Measurements from ENCODE around the gene CLIP4.
A peak's percentile ranks its signal among the peaks of the same experiment; 100 is the strongest.

The CLIP4 gene

GRCh38 chr2:29139731-29140130 lies 24.5 kb downstream of the CLIP4 start:
- Histone ChIP-seq H3K4me3 (ENCODE audit: low read length) (no peak overlapping the region), H3K36me3 (ENCODE audit: control insufficient read depth, insufficient read depth, low read length, severe bottlenecking) (peaks cover 53% of the 10 kb centered on the region), H3K27me3 (replicated peaks; ENCODE audit: control insufficient read depth, insufficient read depth, low read length) (no peaks in the 10 kb centered on the region), H3K9me3 (ENCODE audit: control insufficient read depth, low read length) (peaks cover 7% of the 10 kb centered on the region), H3K4me1 (ENCODE audit: control insufficient read depth, insufficient read depth, low read length) (no peaks in the 10 kb centered on the region), H3K9ac (ENCODE audit: low read length) (no peak overlapping the region)
- no peak for DNase-seq (ENCODE audit: low read depth)

GRCh38 chr2:29143657-29144056 lies 28.4 kb downstream of the CLIP4 start:
- Histone ChIP-seq H3K36me3 (ENCODE audit: control insufficient read depth, insufficient read depth, low read length, severe bottlenecking) (peaks cover 46% of the 10 kb centered on the region), H3K4me3 (ENCODE audit: low read length) (no peak overlapping the region), H3K9ac (ENCODE audit: low read length) (no peak overlapping the region), H3K27me3 (replicated peaks; ENCODE audit: control insufficient read depth, insufficient read depth, low read length) (no peaks in the 10 kb centered on the region), H3K9me3 (ENCODE audit: control insufficient read depth, low read length) (peaks cover 4% of the 10 kb centered on the region), H3K4me1 (ENCODE audit: control insufficient read depth, insufficient read depth, low read length) (no peaks in the 10 kb centered on the region)
- no peak for DNase-seq (ENCODE audit: low read depth)

- Histone ChIP-seq H3K9me3 (ENCODE audit: control insufficient read depth, low read length) (no peaks in the 10 kb centered on the region), H3K9ac (ENCODE audit: low read length) (no peak overlapping the region), H3K36me3 (ENCODE audit: control insufficient read depth, insufficient read depth, low read length, severe bottlenecking) (peaks cover 55% of the 10 kb centered on the region), H3K4me1 (ENCODE audit: control insufficient read depth, insufficient read depth, low read length) (no peaks in the 10 kb centered on the region), H3K4me3 (ENCODE audit: low read length) (no peak overlapping the region), H3K27me3 (replicated peaks; ENCODE audit: control insufficient read depth, insufficient read depth, low read length) (no peaks in the 10 kb centered on the region)
- DNase-seq (ENCODE audit: low read depth): no peak
These were observed 31.0 kb downstream of the CLIP4 start for GRCh38 chr2:29146197-29146596.

- H3K9me3 ChIP-seq (ENCODE audit: control insufficient read depth, low read length): no peaks in the 10 kb centered on the region
- DNase-seq (ENCODE audit: low read depth): no peak
- no peak overlapping the region for H3K4me3 ChIP-seq (ENCODE audit: low read length)
- H3K36me3 ChIP-seq (ENCODE audit: control insufficient read depth, insufficient read depth, low read length, severe bottlenecking): peaks cover 60% of the 10 kb centered on the region
- H3K4me1 ChIP-seq (ENCODE audit: control insufficient read depth, insufficient read depth, low read length): no peaks in the 10 kb centered on the region
- H3K27me3 ChIP-seq (replicated peaks; ENCODE audit: control insufficient read depth, insufficient read depth, low read length): no peaks in the 10 kb centered on the region
- H3K9ac ChIP-seq (ENCODE audit: low read length): no peak overlapping the region
These were observed 32.7 kb downstream of the CLIP4 start for GRCh38 chr2:29147963-29148362.

- Histone ChIP-seq H3K4me1 (ENCODE audit: control insufficient read depth, insufficient read depth, low read length) (no peaks in the 10 kb centered on the region), H3K9me3 (ENCODE audit: control insufficient read depth, low read length) (no peaks in the 10 kb centered on the region), H3K9ac (ENCODE audit: low read length) (no peak overlapping the region), H3K36me3 (ENCODE audit: control insufficient read depth, insufficient read depth, low read length, severe bottlenecking) (peaks cover 80% of the 10 kb centered on the region), H3K27me3 (replicated peaks; ENCODE audit: control insufficient read depth, insufficient read depth, low read length) (no peaks in the 10 kb centered on the region), H3K4me3 (ENCODE audit: low read length) (no peak overlapping the region)
- no peak for DNase-seq (ENCODE audit: low read depth)
These were observed 39.4 kb downstream of the CLIP4 start for GRCh38 chr2:29154610-29155009.

- no peaks in the 10 kb centered on the region for H3K9me3 ChIP-seq (ENCODE audit: control insufficient read depth, low read length)
- DNase-seq (ENCODE audit: low read depth): no peak
- no peaks in the 10 kb centered on the region for H3K27me3 ChIP-seq (replicated peaks; ENCODE audit: control insufficient read depth, insufficient read depth, low read length)
These were observed 40.4 kb downstream of the CLIP4 start for GRCh38 chr2:29155578-29155977.

GRCh38 chr2:29157131-29157530 lies 41.9 kb downstream of the CLIP4 start:
- Histone ChIP-seq H3K4me3 (ENCODE audit: low read length) (no peak overlapping the region), H3K9me3 (ENCODE audit: control insufficient read depth, low read length) (no peaks in the 10 kb centered on the region), H3K4me1 (ENCODE audit: control insufficient read depth, insufficient read depth, low read length) (no peaks in the 10 kb centered on the region), H3K9ac (ENCODE audit: low read length) (no peak overlapping the region), H3K27me3 (replicated peaks; ENCODE audit: control insufficient read depth, insufficient read depth, low read length) (no peaks in the 10 kb centered on the region), H3K36me3 (ENCODE audit: control insufficient read depth, insufficient read depth, low read length, severe bottlenecking) (peaks cover 94% of the 10 kb centered on the region)
- DNase-seq (ENCODE audit: low read depth): no peak

More at GRCh38 chr2:29155578-29155977, 40.4 kb downstream of the CLIP4 start:
- no peak overlapping the region for H3K4me3 ChIP-seq (ENCODE audit: low read length)
- H3K36me3 ChIP-seq (ENCODE audit: control insufficient read depth, insufficient read depth, low read length, severe bottlenecking): peaks cover 83% of the 10 kb centered on the region
- H3K4me1 ChIP-seq (ENCODE audit: control insufficient read depth, insufficient read depth, low read length): no peaks in the 10 kb centered on the region
- no peak overlapping the region for H3K9ac ChIP-seq (ENCODE audit: low read length)

- peak; percentile 30 for DNase-seq (ENCODE audit: low read depth)
- no peak overlapping the region for H3K9ac ChIP-seq (ENCODE audit: low read length)
- H3K4me1 ChIP-seq (ENCODE audit: control insufficient read depth, insufficient read depth, low read length): no peaks in the 10 kb centered on the region
- H3K4me3 ChIP-seq (ENCODE audit: low read length): no peak overlapping the region
- no peaks in the 10 kb centered on the region for H3K27me3 ChIP-seq (replicated peaks; ENCODE audit: control insufficient read depth, insufficient read depth, low read length)
- no peaks in the 10 kb centered on the region for H3K9me3 ChIP-seq (ENCODE audit: control insufficient read depth, low read length)
- peaks cover 95% of the 10 kb centered on the region for H3K36me3 ChIP-seq (ENCODE audit: control insufficient read depth, insufficient read depth, low read length, severe bottlenecking)
These were observed 43.9 kb downstream of the CLIP4 start for GRCh38 chr2:29159125-29159524.

GRCh38 chr2:29160184-29160583 lies 45.0 kb downstream of the CLIP4 start:
- Histone ChIP-seq H3K9me3 (ENCODE audit: control insufficient read depth, low read length) (no peaks in the 10 kb centered on the region), H3K27me3 (replicated peaks; ENCODE audit: control insufficient read depth, insufficient read depth, low read length) (no peaks in the 10 kb centered on the region), H3K4me3 (ENCODE audit: low read length) (no peak overlapping the region), H3K4me1 (ENCODE audit: control insufficient read depth, insufficient read depth, low read length) (peaks cover under 1% of the 10 kb centered on the region), H3K9ac (ENCODE audit: low read length) (no peak overlapping the region), H3K36me3 (ENCODE audit: control insufficient read depth, insufficient read depth, low read length, severe bottlenecking) (peaks cover 86% of the 10 kb centered on the region)
- DNase-seq (ENCODE audit: low read depth): no peak

- Histone ChIP-seq H3K4me1 (ENCODE audit: control insufficient read depth, insufficient read depth, low read length) (peaks cover 18% of the 10 kb centered on the region), H3K4me3 (ENCODE audit: low read length) (no peak overlapping the region), H3K36me3 (ENCODE audit: control insufficient read depth, insufficient read depth, low read length, severe bottlenecking) (peaks cover 74% of the 10 kb centered on the region), H3K27me3 (replicated peaks; ENCODE audit: control insufficient read depth, insufficient read depth, low read length) (no peaks in the 10 kb centered on the region), H3K9ac (ENCODE audit: low read length) (no peak overlapping the region), H3K9me3 (ENCODE audit: control insufficient read depth, low read length) (no peaks in the 10 kb centered on the region)
- DNase-seq (ENCODE audit: low read depth): no peak
These were observed 47.2 kb downstream of the CLIP4 start for GRCh38 chr2:29162204-29162928.

GRCh38 chr2:29164091-29164846 lies 49.1 kb downstream of the CLIP4 start:
- H3K4me1 ChIP-seq (ENCODE audit: control insufficient read depth, insufficient read depth, low read length): peaks cover 18% of the 10 kb centered on the region
- H3K9ac ChIP-seq (ENCODE audit: low read length): no peak overlapping the region
- H3K9me3 ChIP-seq (ENCODE audit: control insufficient read depth, low read length): no peaks in the 10 kb centered on the region
- H3K4me3 ChIP-seq (ENCODE audit: low read length): no peak overlapping the region
- no peaks in the 10 kb centered on the region for H3K27me3 ChIP-seq (replicated peaks; ENCODE audit: control insufficient read depth, insufficient read depth, low read length)
- H3K36me3 ChIP-seq (ENCODE audit: control insufficient read depth, insufficient read depth, low read length, severe bottlenecking): peaks cover 70% of the 10 kb centered on the region
- no peak for DNase-seq (ENCODE audit: low read depth)

Measured in adipocyte (in vitro differentiated cells).